Mucosa of rectum (tissue), 2 donors: ENCODE data around the gene FDXR.
A peak's percentile ranks its signal among the peaks of the same experiment; 100 is the strongest.

ENCODE experiments used
- H3K27ac ChIP-seq, 2 donors: one replicate each; pipeline ENCODE4 v1.7.0; 2013; ENCODE audit warnings: inconsistent platforms in 2 of 2, low read depth in 2 of 2, low read length in 2 of 2
- H3K27me3 ChIP-seq, 2 donors: one replicate each; pipeline ENCODE4 v1.7.0; 2013; ENCODE audit warnings: low read length in 2 of 2; ENCODE audit not compliant: control insufficient read depth in 2 of 2, insufficient read depth in 2 of 2
- H3K36me3 ChIP-seq, 2 donors: one replicate each; pipeline ENCODE4 v1.7.0; 2013; ENCODE audit warnings: low read length in 2 of 2; ENCODE audit not compliant: control insufficient read depth in 2 of 2, insufficient read depth in 2 of 2
- H3K4me1 ChIP-seq, 2 donors: one replicate each; pipeline ENCODE4 v1.7.0; 2013; ENCODE audit warnings: low read length in 2 of 2, mild to moderate bottlenecking in 1 of 2; ENCODE audit not compliant: control insufficient read depth in 2 of 2, insufficient read depth in 2 of 2
- H3K4me3 ChIP-seq, 2 donors: one replicate each; pipeline ENCODE4 v1.7.0; 2013; ENCODE audit warnings: low read length in 2 of 2
- H3K9ac ChIP-seq, 2 donors: one replicate each; pipeline ENCODE4 v1.7.0; 2013; ENCODE audit warnings: low read length in 2 of 2, low read depth in 1 of 2, mild to moderate bottlenecking in 1 of 2
- H3K9me3 ChIP-seq, 2 donors: one replicate each; pipeline ENCODE4 v1.7.0; 2013; ENCODE audit warnings: low read length in 2 of 2; ENCODE audit not compliant: control insufficient read depth in 2 of 2
- donor health status: healthy.
- donor health status: Normal muscosa, but diverticular disease.

The FDXR gene, protein sequence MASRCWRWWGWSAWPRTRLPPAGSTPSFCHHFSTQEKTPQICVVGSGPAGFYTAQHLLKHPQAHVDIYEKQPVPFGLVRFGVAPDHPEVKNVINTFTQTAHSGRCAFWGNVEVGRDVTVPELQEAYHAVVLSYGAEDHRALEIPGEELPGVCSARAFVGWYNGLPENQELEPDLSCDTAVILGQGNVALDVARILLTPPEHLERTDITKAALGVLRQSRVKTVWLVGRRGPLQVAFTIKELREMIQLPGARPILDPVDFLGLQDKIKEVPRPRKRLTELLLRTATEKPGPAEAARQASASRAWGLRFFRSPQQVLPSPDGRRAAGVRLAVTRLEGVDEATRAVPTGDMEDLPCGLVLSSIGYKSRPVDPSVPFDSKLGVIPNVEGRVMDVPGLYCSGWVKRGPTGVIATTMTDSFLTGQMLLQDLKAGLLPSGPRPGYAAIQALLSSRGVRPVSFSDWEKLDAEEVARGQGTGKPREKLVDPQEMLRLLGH

GRCh38 chr17:74872313-74873036 lies at the start of gene FDXR:
Gene FDXR (minus strand): TSS chr17:74872994. CDS start chr17:74872944, 50 bp downstream.
- Histone ChIP-seq H3K9ac (peak within 1 kb of the TSS; percentile 95 to 98), H3K4me1 (peaks cover 10 to 11% of the 10 kb centered on the region in 2 donors)

DNA sequence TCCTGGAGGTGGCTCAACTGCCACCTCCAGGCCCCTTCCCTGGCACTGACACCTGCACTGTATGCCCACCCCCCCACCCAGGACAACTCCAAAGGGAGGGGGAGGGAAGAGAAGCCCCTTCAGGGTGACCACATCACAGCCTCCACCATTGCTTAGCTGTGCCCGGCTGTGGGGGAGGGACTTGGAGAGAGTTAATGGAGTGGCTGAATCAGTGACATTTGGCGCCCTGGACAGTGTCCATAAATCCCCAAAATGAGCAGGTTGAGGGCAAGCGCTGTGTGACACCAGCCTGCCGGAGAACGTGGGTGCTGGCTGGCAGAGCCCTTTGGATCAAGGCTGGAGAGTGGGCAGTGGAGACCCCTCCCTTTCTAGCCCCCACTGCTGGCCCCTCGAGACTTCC lies 49.4 kb upstream of the FDXR start:
- H3K36me3 ChIP-seq, result no peaks in the 10 kb centered on the region
- H3K9ac ChIP-seq, result no peak overlapping the region
- H3K4me3 ChIP-seq, result no peak overlapping the region
- no peak overlapping the region for H3K27ac ChIP-seq
- peaks cover 0 to 7% of the 10 kb centered on the region in 2 donors for H3K4me1 ChIP-seq
- H3K9me3 ChIP-seq, result no peaks in the 10 kb centered on the region
- peaks cover 37 to 54% of the 10 kb centered on the region in 2 donors for H3K27me3 ChIP-seq

More at GRCh38 chr17:74872313-74873036, at the start of gene FDXR:
- H3K27ac ChIP-seq, result peak within 1 kb of the TSS; percentile 88 to 89
- H3K4me3 ChIP-seq, result peak within 1 kb of the TSS; percentile 88 to 90
- H3K36me3 ChIP-seq, result no peaks in the 10 kb centered on the region
- no peaks in the 10 kb centered on the region for H3K27me3 ChIP-seq
- no peaks in the 10 kb centered on the region for H3K9me3 ChIP-seq

DNA sequence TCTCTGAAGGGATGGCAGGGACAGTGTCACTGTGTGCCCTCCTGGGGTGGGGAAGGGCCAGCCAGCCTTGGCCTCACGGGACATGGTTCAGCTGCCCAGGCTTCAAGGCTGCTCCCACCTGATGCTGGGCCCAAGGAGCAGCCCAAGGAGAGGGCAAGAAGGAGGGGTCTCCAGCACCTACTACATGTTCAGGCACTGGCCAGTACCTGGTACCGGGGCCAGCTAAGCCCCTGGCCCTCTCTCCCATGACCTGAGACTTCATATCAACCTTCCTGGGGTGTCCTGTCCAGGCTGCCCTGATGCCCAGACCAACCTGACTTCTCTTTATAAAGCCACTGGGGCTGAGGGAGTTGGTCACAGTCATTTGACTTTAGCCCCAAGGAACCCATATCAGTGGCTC lies 49.0 kb upstream of the FDXR start:
- Histone ChIP-seq H3K27me3 (peaks cover 37 to 52% of the 10 kb centered on the region in 2 donors), H3K36me3 (no peaks in the 10 kb centered on the region), H3K9me3 (no peaks in the 10 kb centered on the region), H3K9ac (no peak overlapping the region), H3K4me1 (peaks cover 0 to 7% of the 10 kb centered on the region in 2 donors), H3K4me3 (no peak overlapping the region), H3K27ac (no peak overlapping the region)

- no peak overlapping the region for H3K27ac ChIP-seq
- H3K4me1 ChIP-seq, result peaks cover 0 to 7% of the 10 kb centered on the region in 2 donors
- H3K36me3 ChIP-seq, result no peaks in the 10 kb centered on the region
- H3K27me3 ChIP-seq, result peaks cover 36 to 52% of the 10 kb centered on the region in 2 donors
- H3K4me3 ChIP-seq, result no peak overlapping the region
- H3K9ac ChIP-seq, result no peak overlapping the region
- H3K9me3 ChIP-seq, result no peaks in the 10 kb centered on the region
Observed at GRCh38 chr17:74921026-74921681, 48.4 kb upstream of the FDXR start.

DNA sequence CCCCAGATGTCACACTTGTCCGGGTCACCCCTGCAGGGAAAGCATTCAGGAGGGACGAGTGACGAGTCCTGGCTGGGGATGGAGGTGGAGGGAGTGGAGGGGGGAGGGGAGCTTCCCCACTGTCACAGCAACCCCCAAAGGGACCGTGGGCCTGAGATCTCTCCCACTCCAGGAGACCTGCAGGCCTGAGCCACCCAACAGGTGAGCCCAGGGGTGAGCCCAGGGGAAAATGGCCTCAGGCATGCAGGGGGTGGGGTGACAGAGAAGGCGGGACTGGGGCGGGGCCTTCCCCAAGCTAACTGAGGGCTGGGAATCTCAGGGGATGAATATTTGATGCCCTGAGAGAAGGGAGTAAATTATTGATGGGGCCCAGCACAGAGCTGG lies 47.8 kb upstream of the FDXR start:
- H3K27ac ChIP-seq, result no peak overlapping the region
- H3K4me1 ChIP-seq, result peaks cover 0 to 7% of the 10 kb centered on the region in 2 donors
- no peaks in the 10 kb centered on the region for H3K36me3 ChIP-seq
- H3K27me3 ChIP-seq, result peaks cover 31 to 47% of the 10 kb centered on the region in 2 donors
- no peak overlapping the region for H3K4me3 ChIP-seq
- H3K9me3 ChIP-seq, result no peaks in the 10 kb centered on the region
- H3K9ac ChIP-seq, result no peak overlapping the region

GRCh38 chr17:74920306-74920620 lies 47.5 kb upstream of the FDXR start:
- peaks cover 28 to 43% of the 10 kb centered on the region in 2 donors for H3K27me3 ChIP-seq
- no peak overlapping the region for H3K27ac ChIP-seq
- no peak overlapping the region for H3K9ac ChIP-seq
- H3K4me3 ChIP-seq, result no peak overlapping the region
- H3K4me1 ChIP-seq, result peaks cover 0 to 7% of the 10 kb centered on the region in 2 donors
- no peaks in the 10 kb centered on the region for H3K9me3 ChIP-seq
- H3K36me3 ChIP-seq, result no peaks in the 10 kb centered on the region

GRCh38 chr17:74919440-74920305 lies 46.9 kb upstream of the FDXR start:
- H3K4me1 ChIP-seq, result peaks cover 0 to 7% of the 10 kb centered on the region in 2 donors
- peaks cover 22 to 37% of the 10 kb centered on the region in 2 donors for H3K27me3 ChIP-seq
- no peak overlapping the region for H3K4me3 ChIP-seq
- no peak overlapping the region for H3K27ac ChIP-seq
- no peaks in the 10 kb centered on the region for H3K36me3 ChIP-seq
- no peaks in the 10 kb centered on the region for H3K9me3 ChIP-seq
- no peak overlapping the region for H3K9ac ChIP-seq

DNA sequence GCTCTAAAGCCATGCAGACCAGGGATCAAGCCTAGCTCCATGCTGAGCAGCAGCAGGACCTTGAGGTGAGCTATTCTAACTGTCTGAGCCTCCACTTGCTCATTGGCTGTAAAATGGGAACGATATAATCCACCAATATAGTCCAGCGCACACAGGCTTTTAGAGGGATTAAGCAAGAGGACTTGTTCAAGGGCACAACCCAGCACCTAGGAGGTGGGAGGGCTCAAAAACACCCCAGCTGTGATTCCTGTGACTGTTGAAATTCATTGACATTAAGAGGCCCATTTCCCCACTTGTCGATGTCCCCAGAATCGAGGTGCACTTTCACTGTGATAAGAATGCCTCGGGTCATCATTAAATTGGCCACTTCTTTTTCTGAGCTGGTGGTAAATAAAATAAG lies 46.1 kb upstream of the FDXR start:
- no peak overlapping the region for H3K4me3 ChIP-seq
- no peak overlapping the region for H3K9ac ChIP-seq
- H3K27ac ChIP-seq, result no peak overlapping the region
- H3K4me1 ChIP-seq, result peaks cover 0 to 2% of the 10 kb centered on the region in 2 donors
- H3K27me3 ChIP-seq, result peaks cover 14 to 29% of the 10 kb centered on the region in 2 donors
- no peaks in the 10 kb centered on the region for H3K36me3 ChIP-seq
- H3K9me3 ChIP-seq, result no peaks in the 10 kb centered on the region

GRCh38 chr17:74917430-74917829 lies 44.6 kb upstream of the FDXR start:
- no peaks in the 10 kb centered on the region for H3K9me3 ChIP-seq
- H3K4me3 ChIP-seq, result no peak overlapping the region
- H3K27me3 ChIP-seq, result peaks cover 7 to 20% of the 10 kb centered on the region in 2 donors
- no peaks in the 10 kb centered on the region for H3K4me1 ChIP-seq
- H3K9ac ChIP-seq, result no peak overlapping the region
- H3K36me3 ChIP-seq, result no peaks in the 10 kb centered on the region
- no peak overlapping the region for H3K27ac ChIP-seq
